BE2C (cell line): Measurements from ENCODE around the gene ADAMTS17.

Source experiments
- DNase-seq: peaks from one replicate; pipeline ENCODE4 v3.0.0-alpha.2; 2020
- H3K27me3 ChIP-seq: fragments of 250-450 bp; sonication (Bioruptor Pico); 2 replicates; pipeline ENCODE4 v1.5.1; 2020; ENCODE audit warnings: mild to moderate bottlenecking
- H3K36me3 ChIP-seq: fragments of 250-450 bp; sonication (Bioruptor Pico); 2 replicates; pipeline ENCODE4 v1.5.1; 2020; ENCODE audit warnings: mild to moderate bottlenecking
- H3K4me1 ChIP-seq: fragments of 250-450 bp; sonication (Bioruptor Pico); 2 replicates; pipeline ENCODE4 v1.5.1; 2020
- H3K4me3 ChIP-seq: 2 replicates; pipeline ENCODE4 v1.5.1; 2011; ENCODE audit warnings: low read depth, low read length
- H3K9me3 ChIP-seq: fragments of 250-450 bp; sonication (Bioruptor Pico); 2 replicates; pipeline ENCODE4 v1.5.1; 2020
- TF ChIP-seq, protein P1 (sequence below): IDR thresholded peaks from 2 replicates; pipeline ENCODE4 v1.5.1; 2012; ENCODE audit warnings: mild to moderate bottlenecking, low read depth, low read length

The ADAMTS17 gene

DNA sequence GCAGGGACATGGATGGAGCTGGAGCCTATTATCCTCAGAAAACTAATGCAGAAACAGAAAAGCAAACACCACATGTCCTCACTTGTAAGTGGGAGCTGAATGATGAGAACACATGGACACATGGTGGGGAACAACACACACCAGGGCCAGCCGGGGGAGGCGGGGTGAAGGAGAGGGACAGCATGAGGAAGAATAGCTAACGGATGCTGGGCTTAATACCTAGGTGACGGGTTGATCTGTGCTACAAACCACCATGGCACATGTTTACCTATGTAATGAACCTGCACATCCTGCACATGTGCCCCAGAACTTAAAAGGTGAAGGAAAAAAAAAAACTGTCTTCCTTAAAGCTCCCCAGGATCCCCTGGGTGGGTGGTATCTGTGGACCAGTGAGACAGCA is 87.1 kb downstream of the ADAMTS17 start:
- Histone ChIP-seq H3K9me3 (no peaks in the 10 kb centered on the region; the same call in 1 of the 2 replicates), H3K4me3 (no peak overlapping the region), H3K36me3 (peaks cover 7% of the 10 kb centered on the region; the same call in 1 of the 2 replicates), H3K4me1 (no peaks in the 10 kb centered on the region), H3K27me3 (no peaks in the 10 kb centered on the region)
- DNase-seq: no peak
- TF ChIP-seq, protein P1, sequence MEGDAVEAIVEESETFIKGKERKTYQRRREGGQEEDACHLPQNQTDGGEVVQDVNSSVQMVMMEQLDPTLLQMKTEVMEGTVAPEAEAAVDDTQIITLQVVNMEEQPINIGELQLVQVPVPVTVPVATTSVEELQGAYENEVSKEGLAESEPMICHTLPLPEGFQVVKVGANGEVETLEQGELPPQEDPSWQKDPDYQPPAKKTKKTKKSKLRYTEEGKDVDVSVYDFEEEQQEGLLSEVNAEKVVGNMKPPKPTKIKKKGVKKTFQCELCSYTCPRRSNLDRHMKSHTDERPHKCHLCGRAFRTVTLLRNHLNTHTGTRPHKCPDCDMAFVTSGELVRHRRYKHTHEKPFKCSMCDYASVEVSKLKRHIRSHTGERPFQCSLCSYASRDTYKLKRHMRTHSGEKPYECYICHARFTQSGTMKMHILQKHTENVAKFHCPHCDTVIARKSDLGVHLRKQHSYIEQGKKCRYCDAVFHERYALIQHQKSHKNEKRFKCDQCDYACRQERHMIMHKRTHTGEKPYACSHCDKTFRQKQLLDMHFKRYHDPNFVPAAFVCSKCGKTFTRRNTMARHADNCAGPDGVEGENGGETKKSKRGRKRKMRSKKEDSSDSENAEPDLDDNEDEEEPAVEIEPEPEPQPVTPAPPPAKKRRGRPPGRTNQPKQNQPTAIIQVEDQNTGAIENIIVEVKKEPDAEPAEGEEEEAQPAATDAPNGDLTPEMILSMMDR: no peak

DNA sequence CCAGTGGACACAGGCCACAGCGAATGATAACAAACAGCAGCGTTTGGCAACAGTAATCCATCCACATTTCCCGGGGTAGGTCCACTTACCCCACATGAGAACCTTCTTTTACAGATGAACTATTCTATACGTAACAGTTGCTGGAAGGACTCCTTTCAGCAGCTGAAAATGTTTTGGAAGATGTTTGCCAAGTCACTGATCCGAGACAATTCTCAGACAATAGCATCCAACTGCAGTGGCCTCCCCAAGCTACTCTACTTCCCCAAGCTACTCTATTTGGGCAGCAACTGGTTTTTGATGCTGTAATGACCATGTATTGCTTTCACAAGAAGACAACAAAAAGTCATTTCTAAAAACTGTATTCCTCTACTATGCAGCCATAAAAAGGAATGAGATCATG is 87.5 kb downstream of the ADAMTS17 start:
- TF ChIP-seq, protein P1: no peak
- peaks cover 5% of the 10 kb centered on the region; the same call in 1 of the 2 replicates for H3K36me3 ChIP-seq
- no peaks in the 10 kb centered on the region for H3K27me3 ChIP-seq
- H3K4me1 ChIP-seq: no peaks in the 10 kb centered on the region
- no peak overlapping the region for H3K4me3 ChIP-seq
- DNase-seq: no peak
- no peaks in the 10 kb centered on the region; the same call in 1 of the 2 replicates for H3K9me3 ChIP-seq

DNA sequence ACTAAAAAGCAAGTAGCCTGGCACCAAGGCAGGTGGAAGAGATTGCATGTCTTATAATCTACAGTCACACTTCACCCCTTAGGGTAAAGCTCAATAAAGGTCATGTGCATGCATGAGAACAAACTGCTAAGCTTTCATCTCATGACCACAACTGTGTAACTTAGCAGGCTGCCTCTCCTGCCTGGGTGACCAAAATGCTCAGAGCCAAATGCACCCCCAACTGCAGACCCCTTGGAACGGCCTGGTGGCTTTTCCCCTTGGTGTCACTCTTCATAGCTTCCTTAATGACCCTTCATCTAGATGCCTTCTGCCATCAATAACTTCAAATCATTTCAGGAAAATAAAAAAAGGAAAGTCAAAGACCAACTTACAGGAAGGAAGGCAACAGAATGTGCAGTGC is 88.1 kb downstream of the ADAMTS17 start:
- no peaks in the 10 kb centered on the region for H3K4me1 ChIP-seq
- no peak overlapping the region for H3K4me3 ChIP-seq
- no peaks in the 10 kb centered on the region; the same call in 1 of the 2 replicates for H3K9me3 ChIP-seq
- no peaks in the 10 kb centered on the region for H3K27me3 ChIP-seq
- TF ChIP-seq, protein P1: no peak
- no peak for DNase-seq
- H3K36me3 ChIP-seq: peaks cover 5% of the 10 kb centered on the region; the same call in 1 of the 2 replicates

DNA sequence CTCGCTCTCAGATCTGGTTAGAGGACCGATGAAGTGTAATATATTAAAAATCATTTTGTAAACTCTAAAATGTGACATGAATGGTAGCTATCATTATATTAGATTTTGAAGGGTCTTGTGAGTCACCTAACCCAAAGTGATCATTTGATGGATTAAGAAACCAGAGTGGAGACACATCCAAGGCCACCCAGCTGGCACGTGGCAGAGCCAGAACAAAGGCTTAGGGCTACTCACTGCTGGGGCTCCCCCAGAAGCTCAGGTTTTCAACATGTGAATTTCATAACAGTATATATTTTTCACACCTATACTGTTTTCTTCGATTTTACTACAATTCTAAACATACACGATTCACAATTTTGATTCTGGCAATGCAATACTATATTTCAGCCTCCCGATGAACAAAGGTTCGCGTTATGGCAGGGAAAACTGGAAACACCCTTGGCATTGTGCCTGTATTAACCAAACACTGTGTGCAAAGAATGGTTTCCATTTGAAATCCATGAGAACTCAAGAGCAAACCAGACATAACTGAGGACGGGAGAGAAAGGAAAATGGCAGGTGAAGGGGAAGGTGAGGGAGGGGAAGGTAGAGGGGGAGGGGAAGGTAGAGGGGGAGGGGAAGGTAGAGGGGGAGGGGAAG is 88.9 kb downstream of the ADAMTS17 start:
- no peak for DNase-seq
- Histone ChIP-seq H3K36me3 (0 out of 2 replicates have a peak, but pooled peaks cover 1% of the 10 kb centered on the region), H3K9me3 (no peaks in the 10 kb centered on the region; the same call in 1 of the 2 replicates), H3K4me1 (no peaks in the 10 kb centered on the region), H3K27me3 (no peaks in the 10 kb centered on the region), H3K4me3 (no peak overlapping the region)
- TF ChIP-seq, protein P1: no peak

DNA sequence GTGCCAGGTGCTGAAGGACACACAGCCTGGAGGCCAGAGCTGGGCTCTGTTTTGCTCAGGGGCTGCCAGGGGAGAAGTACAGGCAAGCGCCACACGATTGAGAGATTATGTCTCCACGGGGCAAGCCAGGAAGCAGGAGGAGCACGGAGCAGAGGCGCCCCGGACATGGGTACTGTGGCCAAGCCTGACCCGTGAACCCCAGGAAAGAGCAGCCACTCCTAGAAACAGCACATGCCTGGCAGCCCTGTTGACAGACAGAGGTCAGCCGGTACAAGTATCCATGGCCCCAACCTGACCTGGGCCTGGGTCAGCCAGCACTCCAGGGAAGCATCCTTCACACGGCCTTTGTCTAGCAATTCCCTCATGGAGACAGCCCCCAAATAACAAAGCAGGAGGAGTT is 89.4 kb downstream of the ADAMTS17 start:
- no peaks in the 10 kb centered on the region; the same call in 1 of the 2 replicates for H3K9me3 ChIP-seq
- H3K36me3 ChIP-seq: no peaks in the 10 kb centered on the region
- no peaks in the 10 kb centered on the region for H3K4me1 ChIP-seq
- no peak overlapping the region for H3K4me3 ChIP-seq
- TF ChIP-seq, protein P1: no peak
- no peak for DNase-seq
- H3K27me3 ChIP-seq: no peaks in the 10 kb centered on the region

DNA sequence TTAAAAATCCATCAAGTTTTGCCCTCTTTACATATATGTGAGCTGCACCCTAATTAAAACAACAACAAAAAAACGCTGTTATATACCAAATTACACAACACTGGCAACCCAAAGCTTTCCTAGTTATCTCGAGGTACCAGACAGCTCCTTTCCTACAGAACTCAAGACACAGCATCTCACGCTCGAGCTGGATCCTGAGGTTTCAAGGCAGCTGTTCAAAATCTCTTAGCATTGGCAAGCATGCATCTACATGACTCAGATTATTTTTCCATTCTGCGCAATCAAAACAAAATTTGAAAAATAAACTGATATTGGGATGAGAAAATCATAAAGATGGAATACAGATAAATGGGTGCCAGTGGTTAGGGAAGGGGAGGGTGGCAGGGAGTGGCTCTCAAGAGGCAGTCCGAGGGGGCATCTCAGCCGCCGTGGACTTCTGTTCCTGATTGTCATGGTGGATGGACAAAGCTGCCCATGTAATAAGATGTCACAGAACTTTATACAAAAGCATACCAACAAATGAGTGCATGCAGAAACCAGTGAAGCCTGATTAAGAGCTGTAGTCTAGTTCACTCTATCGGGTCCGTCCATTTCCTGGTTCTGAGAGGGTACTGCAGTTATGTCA is 91.5 kb downstream of the ADAMTS17 start:
- H3K4me1 ChIP-seq: no peaks in the 10 kb centered on the region
- H3K9me3 ChIP-seq: no peaks in the 10 kb centered on the region
- no peak overlapping the region for H3K4me3 ChIP-seq
- no peaks in the 10 kb centered on the region for H3K27me3 ChIP-seq
- TF ChIP-seq, protein P1: no peak
- H3K36me3 ChIP-seq: no peaks in the 10 kb centered on the region
- DNase-seq: no peak
